CD1c-positive myeloid dendritic cell (primary cell): ENCODE results near the gene PLEKHJ1.

Experiments
- DNase-seq: peaks from one replicate; pipeline ENCODE4 v3.0.0-alpha.2; 2016; ENCODE audit errors: extremely low spot score

PLEKHJ1 gene

DNA sequence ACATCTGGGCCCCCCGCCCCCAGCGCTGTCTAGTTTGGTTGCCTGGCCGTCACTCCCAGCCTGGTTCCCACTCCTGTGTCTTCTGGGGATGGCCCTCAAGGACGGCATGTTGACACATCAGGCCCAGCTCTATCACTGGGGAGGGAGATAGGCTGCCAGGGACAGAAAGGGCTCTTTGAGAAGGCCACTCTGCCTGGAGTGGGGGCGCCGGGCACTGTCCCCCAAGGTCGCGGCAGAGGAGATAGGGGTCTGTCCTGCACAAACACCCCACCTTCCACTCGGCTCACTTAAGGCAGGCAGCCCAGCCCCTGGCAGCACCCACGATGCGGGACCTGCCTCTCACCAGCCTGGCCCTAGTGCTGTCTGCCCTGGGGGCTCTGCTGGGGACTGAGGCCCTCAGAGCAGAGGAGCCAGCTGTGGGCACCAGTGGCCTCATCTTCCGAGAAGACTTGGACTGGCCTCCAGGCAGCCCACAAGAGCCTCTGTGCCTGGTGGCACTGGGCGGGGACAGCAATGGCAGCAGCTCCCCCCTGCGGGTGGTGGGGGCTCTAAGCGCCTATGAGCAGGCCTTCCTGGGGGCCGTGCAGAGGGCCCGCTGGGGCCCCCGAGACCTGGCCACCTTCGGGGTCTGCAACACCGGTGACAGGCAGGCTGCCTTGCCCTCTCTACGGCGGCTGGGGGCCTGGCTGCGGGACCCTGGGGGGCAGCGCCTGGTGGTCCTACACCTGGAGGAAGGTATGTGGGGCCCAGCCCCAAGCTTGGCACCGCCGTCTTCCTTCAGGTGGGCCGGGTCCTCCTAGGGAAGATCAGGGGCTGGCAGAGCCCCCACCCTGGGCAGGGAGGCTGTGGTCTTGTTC lies 13.1 kb upstream of the PLEKHJ1 start, which contains the start of gene AMH:
Gene AMH (plus strand): TSS at position 314 of the 857 bp plus-strand sequence. CDS start 10 bp downstream, at position 324.
- DNase-seq: no peak

DNA sequence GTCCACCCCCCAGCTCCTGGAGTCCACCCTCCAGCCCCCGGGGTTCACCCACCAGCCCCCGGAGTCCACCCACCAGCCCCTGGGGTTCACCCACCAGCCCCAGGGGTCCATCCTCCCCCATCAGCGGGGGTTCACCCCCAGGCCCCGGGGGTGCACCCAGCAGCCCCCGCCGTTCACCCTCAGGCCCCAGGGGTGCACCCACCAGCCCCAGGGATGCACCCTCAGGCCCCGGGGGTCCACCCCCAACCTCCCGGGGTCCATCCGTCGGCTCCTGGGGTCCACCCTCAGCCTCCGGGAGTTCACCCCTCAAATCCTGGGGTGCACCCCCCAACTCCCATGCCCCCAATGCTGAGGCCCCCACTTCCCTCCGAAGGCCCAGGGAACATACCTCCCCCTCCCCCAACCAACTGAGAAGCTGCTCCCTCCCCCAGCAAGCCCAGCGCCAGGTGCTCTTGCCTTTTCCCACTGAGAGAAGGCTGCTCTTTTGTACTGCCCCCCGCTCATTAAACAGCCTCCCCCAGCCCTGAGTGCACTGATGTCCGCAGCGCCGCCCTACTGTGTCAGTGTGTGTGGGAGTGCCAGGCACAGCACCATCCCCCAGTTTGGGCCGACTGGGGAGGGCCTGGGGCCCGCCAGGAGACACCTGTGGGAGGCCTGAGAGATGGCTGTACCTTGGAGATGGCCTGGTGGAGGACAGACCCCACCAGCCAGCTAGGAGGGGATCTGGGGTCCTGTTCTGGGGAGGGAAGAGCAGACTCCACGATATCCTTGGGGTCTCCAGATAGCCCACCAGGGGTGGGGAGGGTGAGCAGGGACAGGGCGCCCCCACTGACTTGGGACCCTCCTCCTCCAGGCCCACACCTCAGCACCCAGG lies 12.2 kb upstream of the PLEKHJ1 start:
- no peak for DNase-seq

DNA sequence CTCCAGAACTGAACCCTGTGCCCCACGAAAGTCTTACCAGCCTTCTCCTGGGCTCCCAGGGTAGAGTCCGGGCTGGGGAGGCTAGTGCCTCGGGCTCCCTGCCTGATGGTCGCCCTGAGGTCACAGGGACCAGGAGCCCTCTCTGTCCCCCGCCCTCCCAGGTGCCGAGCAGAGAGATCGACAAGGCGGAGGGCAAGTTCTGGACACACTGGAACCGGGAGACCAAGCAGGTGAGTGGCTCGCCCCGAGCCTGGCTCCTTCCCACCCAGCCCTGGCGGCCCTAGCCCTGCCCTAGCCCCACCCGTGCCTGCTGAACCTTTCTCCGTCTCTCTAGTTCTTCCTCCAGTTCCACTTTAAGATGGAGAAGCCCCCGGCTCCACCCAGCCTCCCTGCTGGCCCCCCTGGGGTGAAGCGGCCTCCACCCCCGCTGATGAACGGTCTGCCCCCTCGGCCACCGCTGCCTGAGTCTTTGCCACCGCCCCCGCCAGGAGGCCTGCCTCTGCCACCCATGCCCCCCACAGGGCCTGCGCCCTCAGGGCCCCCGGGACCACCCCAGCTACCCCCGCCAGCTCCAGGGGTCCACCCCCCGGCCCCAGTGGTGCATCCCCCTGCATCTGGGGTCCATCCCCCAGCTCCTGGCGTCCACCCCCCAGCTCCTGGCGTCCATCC lies 11.4 kb upstream of the PLEKHJ1 start:
- DNase-seq: no peak

DNA sequence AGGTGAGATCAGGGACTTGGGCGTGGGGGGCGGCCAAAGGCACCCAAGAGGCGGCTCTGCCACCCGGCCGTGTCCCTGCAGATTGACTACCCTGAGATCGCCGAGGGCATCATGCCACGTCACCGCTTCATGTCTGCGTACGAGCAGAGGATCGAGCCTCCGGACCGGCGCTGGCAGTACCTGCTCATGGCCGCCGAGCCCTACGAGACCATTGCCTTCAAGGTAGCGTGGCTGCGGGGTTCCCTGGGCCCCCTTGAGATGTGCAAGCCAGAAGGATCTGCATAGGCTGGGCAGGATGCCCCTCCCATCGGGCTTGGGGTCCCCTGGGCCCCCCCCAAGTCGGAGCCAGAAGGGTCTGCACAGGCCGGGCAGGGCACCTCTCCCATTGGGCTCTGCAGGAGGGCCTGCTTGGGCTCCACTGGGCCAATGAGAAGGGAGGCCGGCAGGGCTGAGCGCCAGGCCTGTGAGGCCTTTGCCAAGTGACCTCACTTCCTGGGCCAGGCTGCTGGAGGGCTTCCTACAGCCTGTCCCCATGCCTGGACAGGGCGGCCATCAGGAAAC lies 10.8 kb upstream of the PLEKHJ1 start:
- no peak for DNase-seq

DNA sequence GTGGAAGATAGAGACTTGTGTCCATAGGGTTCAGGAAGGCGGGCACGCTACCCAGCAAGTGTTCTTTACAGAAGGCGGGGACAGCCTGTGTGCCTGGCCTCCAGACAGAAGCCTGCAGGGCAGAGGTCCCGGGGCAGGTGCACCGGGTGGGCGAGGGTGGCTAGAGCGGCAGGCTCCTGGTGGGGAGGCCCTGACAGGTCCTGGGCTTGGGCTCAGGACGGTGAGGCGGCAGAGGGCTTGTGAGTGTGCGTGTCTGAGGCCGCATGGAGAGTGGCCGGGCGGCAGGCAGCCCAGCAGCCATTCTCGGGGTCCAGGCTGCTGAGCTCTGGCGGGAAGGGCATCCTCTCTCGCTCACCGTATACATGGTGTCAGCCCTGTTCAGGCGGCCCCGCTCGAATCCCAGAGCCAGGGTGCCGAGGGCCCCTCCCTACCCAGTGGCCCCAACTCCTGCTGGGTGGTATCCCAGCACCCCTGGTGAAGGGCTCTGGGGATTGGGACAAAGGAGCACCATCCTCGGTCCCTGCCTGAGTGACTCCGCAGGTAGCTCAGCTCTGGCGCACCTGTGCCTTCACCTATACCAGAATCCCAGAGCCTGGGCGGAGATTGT lies 10.0 kb upstream of the PLEKHJ1 start:
- no peak for DNase-seq

DNA sequence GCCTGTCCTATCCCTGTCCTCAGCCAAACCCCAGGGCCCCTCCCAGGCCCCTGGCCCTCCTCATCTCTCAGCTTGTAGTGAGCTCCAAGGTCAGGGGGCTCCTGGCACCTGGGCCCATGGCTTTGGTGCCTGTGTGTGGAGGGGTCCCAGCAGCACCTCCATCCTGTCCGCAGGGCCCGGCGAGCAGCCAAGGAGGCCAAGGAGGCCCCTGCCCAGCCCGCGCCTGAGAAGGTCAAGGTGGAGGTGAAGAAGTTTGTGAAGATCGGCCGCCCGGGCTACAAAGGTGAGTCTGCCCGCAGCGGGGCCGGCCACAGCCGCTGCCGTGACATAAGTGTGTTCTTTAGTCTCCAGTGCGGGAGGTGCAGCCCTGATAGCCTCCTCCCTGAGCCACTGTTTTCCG lies 9.1 kb upstream of the PLEKHJ1 start:
- DNase-seq: no peak

DNA sequence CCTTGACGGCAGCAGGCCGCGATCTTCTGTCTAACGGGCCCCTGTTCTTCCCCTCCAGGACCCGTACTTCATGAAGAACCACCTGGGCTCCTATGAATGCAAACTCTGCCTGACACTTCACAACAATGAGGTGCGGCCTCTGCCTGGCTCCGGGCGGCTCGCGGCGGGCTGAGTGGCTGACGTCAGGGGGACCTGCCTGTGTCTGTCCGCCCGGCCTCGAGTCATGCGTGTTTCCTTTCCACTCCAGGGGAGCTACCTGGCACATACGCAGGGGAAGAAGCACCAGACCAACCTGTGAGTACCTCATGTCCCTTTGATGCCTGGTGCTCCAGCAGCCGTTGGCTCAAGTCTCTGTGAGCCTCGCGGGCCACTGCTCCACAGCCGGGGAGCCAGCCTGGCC lies 8.4 kb upstream of the PLEKHJ1 start:
- no peak for DNase-seq

DNA sequence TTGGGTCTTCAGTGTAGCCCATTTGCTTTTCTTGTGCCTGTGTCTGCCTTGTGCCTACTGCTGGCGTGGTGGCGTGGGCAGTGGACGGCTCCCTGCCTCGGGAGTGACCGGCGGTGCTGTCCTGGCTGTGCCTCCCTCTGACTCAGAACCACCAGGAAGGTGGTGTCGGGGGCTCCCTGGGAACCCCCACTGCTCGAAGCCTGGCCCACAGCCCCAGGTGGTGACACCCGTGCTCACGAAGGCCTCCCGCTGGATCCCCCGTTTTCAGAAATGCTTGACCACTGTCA lies 7.9 kb upstream of the PLEKHJ1 start:
- no peak for DNase-seq

DNA sequence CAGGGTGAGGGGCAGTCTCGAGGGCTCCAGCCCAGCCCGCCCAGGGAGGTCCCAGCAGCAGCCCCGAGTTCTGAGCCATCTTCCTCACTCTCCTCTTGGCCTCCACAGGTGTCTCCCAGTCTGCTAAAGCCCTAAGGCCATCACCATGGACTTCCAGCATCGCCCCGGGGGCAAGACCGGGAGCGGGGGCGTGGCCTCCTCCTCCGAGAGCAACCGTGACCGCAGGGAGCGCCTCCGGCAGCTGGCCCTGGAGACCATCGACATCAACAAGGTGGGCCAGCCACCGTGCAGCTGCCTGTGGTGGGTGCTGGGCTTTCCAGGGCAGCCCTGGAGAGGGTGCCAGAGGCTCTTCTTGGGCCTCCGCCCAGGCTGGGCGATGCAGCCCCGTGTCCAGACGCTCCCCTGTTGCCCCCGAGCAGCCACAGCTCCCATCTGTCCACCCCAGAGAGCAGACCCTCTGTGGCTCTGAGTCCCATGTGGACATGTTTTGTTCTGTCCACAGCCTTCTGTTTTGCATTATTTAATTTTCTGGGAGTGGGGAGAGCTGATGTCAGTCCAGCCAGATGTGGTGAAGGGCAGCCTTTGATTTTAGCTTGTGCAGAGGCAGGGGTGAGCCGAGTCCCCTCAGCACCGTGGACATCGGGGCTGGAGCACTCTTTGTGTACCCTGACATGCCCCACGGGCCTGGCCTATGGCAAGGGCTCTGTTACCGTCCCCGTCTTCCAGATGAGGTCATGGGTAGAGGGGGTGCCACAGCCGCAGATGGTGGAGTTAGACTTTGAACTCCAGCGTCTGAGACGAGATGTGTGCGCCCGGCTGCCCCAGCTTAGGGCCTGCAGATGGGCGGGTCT lies 7.4 kb upstream of the PLEKHJ1 start:
- DNase-seq: no peak

DNA sequence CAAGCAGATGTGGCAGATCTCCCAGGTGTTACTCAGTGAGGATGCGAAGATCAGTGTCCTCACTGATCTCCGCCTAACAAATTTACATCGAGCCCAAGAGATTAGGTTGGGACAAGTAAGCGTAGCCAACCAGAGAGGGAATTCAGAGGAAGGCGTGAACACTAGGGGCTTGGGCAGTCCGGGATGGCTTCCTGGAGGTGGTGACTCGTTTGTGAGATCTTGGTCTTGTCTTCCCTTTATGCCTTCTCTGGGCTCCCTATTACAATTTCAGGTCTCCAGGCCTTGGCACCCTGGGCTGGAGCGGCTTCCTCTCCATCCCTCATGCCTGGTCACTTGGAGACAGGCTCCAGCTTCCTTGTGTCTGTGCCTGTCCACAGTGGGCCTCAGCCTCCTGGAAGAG lies 6.7 kb upstream of the PLEKHJ1 start:
- no peak for DNase-seq

DNA sequence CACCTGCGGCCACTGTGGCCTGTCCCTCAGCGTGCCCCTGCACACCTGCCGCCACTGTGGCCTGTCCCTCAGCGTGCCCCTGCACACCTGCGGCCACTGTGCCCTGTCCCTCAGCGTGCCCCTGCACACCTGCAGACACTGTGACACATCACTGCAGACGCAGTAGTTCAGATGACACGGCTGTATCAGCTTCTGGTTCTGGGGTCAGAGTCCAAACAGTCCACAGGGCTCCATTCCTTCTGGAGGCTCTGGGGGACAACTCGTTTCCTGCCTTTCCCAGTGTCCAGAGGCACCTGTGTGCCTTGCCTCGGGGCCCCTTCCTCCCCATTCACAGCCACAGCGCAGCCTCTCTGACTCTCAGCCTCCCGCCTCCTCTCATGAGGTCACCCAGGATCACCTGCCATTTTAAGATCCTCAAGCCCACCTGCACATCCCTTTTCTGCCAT lies 6.0 kb upstream of the PLEKHJ1 start:
- DNase-seq: no peak

DNA sequence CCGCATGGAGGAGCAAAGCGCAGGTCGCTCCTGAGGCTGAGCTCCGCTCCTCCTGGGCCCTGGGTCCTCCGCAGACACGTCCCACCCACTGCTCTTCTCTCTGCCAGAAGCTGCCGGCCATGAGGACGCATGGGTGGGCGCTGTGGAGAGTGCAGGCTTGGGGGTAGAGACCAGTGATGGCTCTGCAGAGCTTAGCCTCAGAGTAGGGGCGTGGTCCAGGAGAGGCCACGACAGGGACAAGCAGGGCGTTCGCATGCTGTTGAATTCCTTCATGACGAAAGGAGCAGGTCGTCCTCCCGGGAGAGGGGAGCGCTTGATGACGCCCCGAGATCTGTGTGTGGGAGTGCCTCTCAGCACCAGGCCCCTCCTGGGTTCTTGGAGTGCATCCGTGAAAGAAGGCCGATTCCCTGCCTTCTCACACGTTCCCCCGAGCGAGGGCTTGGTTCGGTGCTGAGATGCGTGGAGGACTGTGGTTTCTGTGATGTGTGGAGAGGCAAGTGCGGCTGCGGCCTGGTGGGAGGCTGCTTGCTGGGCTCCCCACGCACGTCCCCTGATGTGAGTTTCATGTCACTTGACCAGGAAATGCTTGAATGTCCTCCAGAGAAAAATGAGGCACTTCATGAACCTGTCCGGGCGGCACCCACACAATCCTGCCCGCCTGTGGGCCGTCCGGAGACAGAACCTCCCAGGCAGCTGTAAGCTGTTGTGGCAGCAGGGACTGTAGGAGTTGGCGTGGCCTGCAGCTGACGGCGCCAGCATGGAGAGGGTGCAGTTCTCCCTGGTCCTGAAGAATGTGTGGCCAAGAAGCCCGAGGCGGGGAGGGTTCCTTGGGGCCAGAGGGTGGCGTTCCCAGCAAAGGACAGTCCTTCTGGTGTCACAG lies 5.0 kb upstream of the PLEKHJ1 start:
- no peak for DNase-seq

DNA sequence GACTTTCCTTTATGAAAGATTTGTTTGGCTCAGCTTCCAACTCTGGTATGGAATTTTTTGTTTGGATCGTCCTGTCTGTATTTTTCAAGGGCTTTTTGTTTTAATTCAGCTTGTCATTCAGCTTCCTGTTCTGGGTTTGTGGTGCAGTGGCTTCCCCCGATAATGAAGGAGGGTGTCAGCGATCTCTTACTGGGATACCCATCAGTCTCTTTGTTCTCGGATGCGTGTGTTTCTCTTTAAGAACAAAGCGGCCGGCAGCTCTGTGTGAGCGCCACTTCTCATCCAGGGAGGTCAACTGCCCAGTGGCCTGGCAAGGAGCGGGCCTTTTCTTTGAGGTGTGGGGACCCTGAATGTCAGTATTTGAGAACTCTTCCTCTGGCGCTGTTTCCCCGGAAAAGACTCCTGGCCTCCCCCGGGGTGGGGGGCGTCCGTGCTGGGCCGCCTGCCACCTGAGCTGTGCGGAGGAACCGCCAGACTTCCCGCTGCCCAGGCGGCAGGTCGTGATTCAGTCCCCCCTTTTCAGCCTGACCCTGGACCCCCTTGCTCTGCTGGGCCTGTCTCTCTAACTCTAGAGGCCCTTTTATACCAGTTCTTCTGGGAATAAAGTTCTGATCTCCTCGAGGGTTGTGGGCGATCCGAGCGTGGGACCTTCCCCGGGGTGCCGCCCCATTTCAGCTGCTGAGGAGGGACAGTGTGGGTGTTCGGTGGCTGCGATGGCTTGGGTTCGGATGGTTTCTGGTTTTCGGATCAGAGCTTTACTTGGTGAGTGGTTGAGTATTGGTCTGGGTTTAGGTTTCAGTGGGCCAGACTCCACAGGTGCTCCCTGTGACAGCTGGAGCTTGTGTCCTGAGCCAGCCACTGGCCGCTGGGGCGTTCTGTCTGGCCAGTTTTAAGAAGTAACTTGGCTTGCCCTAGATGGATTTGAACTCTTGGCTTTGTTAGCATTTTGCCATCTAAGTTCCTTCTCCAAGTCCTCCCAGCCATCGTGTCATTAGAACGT lies 3.9 kb upstream of the PLEKHJ1 start:
- DNase-seq: peak; percentile 35

DNA sequence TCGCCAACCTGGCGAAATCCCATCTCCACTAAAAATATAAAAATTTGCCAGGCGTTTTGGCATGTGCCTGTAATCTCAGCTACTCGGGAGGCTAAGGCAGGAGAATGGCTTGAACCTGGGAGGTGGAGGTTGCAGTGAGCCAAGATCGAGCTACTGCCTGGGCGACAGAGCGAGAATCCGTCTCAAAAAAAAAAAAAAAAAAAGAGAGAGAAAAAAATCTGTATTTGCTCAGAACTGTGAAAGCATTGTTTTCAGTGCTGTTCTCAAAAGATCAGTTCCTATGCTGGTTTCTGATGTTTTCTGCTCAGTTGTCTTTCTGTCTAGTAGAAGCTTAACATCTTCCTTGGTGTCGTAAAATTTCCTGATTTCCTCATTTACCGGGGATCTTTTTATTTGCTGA lies 3.0 kb upstream of the PLEKHJ1 start:
- peak; percentile 31 for DNase-seq

DNA sequence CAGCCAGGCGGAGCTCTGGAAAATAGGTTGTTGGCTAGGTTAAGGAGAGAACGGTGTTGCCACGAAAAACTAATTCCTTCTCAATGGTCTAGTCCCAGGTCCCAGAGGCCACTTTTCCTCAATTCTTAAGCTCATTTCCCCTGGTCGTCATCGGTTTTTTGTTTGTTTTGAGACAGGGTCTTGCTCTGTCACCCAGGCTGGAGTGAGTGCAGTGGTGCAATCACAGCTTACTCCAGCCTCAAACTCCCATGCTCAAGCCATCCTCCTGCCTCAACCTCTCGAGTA lies 1.7 kb upstream of the PLEKHJ1 start:
- DNase-seq: no peak

DNA sequence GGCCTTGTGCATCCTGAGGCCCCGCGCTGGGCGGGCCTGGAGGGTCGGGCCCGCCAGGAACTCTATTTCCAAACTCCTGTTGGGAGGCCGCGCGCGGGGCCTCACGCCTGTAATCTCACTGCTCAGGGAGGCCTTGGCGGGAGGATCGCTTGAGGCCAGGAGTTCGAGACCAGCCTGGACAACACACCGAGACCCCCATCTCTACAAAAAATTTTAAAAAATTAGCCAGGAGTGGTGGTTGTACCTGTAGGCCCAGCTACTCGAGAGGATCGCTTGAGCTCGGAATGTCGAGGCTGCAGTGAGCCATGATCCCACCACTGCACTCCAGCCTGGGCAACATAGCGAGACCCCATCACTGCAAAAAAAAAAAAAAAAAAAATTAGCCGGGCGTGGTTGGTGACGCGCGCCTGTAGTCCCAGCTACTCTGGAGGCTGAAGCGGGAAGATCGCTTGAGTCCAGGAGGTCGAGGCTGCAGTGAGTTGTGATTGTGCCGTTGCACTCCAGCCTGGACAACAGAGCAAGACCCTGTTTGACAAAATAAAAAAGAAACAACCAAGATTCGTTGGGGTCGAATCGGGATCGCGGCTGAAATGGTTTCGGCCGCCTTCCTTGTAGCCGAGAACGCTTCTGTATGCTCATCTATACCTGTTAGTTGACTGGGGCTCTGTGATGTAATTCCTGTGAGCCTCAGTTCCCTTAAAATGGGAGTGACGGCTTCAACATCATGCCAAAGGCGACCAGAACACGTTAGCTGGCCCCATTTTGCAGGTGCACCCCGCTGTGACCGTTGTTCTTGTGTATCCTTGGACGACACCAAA lies 1.1 kb upstream of the PLEKHJ1 start:
- DNase-seq: no peak

DNA sequence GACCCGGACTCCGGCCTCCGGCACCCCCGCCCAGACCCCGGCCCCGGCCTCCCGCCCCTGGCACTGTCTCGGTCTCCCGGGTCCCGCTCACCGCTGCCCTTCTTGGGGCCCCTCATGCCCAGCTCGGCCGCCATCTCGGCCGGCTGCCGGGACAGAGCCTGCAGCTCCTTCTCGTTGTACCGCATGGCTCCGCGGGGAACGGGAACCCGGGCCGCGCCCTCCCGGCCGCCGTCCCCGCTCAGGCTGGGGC lies 140 bp downstream of the PLEKHJ1 start:
- no peak for DNase-seq

DNA sequence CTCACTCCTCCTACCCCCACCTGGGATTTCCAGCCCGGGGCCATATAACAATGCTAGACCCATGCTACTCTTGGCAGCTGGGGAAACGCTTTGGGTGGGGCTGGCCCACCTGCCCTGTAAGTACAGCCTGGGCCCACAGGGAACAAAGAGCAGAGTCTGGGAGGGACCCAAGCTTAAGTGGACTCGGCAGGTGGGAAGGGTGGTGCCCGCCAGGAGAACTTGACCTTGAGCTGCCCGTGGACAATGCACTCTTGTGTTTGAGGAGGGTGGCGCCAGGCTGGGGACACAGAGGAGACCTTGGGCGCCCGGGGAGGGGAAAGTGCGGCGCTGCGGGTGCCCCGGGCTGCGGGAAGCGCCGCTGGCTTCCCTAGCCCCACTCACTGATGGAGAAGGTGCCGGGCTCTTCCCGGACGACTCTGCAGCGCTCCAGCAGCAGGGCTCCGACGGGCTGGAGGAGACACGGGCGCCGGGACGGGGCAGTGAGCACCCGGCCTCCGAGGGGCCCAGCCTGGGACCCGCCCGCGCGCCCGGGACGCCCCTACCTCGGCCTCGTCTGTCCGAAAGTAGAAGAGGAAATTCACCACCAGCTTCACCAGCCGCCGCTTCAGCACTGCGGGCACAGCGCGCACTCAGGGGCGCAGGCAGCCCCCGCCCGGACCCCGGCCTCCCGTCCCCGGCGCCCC lies 607 bp downstream of the PLEKHJ1 start:
- DNase-seq: peak; percentile 13
